SK-MEL-5 (cell line): ENCODE measurements around the gene COL4A2. TPM values are rescaled to one million over a fixed set of nuclear protein-coding genes. Genes with fewer than 3 reads are reported as not detected.

Source experiments
- DNase-seq: peaks from one replicate; pipeline ENCODE4 v3.0.0-alpha.2; 2016; ENCODE audit warnings: low read depth, low spot score
- in situ Hi-C: cut with HindIII; loops from 2 replicates; pipeline ENCODE4 v1.10.0; 2016; ENCODE audit warnings: low sequenced_read_pairs, high pct_unique_total_duplicates, low pct_unique_long_range_greater_than_20kb
- total RNA-seq: library from RNA; depleted of rRNA; stranded (reverse); fragments of >200 nt; shearing (Covaris generic); gene quantifications from 2 replicates; pipeline ENCODE4 v1.2.3, GENCODE V29; 2014

The COL4A2 gene
- total RNA-seq, 1 experiment from 2014 or later = 23.4 TPM

- in situ Hi-C loops = no loop called here
- no peak for DNase-seq
Measured at GRCh38 chr13:110503037-110503901, 196.2 kb downstream of the COL4A2 start.

- in situ Hi-C loops = no loop called here
- no peak for DNase-seq
Measured at GRCh38 chr13:110503979-110504499, 197.0 kb downstream of the COL4A2 start.

DNA sequence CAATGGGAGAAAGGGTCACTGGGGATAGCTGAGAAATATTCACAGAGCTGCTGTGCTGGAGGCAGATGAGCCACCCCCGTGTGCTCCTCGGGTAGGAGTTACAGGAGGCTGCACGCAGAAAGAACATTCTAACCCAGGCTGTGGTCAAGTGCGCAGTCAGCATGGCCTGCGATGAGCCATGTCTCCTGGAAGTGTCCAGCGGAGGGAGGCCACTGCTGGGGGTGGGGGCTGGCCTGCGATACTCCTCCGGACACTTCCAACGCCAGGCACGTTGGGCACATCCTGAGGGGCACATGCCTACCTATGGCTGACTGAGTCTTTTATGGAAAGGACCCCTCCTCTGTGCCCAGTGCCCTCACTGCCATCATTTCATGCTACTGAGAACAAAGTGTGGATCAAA is 198.5 kb downstream of the COL4A2 start:
- in situ Hi-C loops = no loop called here
- DNase-seq = no peak

GRCh38 chr13:110506396-110506795 is 199.3 kb downstream of the COL4A2 start:
- no peak for DNase-seq
- in situ Hi-C loops = no loop called here

DNA sequence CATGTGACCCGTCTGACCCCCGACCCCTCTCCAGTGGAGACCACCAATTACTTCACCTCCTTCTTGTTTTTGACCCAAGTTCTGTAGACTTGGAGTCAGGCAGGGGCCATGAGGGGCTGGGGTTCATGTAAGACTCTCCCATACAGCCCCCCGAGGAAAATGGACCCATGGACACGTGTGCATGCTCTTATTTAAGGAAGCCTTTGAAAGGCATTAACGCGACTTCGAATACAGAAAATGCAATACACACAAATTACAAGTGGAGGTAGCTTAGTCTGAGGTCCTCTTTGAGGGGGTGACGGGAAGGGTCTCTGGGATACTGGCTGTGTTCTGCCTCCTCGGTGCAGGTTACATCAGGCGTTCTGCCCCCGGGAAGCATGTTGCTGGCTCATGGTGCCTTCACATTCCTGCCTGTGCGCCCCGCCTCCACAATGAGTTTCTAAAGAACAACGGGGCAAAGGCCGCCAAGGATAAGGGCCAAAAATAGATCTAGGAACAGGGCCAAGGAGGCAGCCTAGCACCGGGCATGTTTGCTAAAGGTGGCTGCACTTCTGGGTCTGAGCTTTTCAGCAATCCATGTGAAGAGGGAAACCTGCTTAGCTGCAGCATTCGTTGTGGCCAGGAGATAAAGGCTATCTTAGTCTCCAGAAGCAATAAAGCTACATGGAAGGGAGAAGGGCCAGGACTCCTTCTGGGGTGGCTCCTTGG is 199.9 kb downstream of the COL4A2 start:
- no peak for DNase-seq
- in situ Hi-C loops = no loop called here

DNA sequence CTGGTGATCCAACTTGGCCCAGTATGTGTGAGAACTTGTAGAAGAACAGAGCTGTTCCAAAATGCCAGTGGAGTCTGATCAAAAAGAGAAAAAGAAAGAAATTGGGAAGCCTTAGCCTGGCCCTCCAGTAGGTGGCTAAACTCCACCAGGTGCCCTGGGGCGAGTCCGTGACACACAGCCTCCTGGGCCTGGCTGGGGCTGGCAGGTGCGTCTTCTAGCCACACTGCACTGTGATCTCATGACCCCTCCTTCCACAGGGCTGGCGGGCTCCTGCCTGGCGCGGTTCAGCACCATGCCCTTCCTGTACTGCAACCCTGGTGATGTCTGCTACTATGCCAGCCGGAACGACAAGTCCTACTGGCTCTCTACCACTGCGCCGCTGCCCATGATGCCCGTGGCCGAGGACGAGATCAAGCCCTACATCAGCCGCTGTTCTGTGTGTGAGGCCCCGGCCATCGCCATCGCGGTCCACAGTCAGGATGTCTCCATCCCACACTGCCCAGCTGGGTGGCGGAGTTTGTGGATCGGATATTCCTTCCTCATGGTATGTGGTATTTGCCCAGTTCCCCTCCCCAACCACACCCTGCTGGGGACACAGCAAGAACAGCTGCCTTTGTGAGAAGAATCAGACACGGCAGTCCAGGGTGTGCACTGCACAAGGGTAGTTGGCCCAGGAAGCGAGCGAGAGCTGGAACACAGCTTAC is 200.7 kb downstream of the COL4A2 start:
- DNase-seq = no peak
- in situ Hi-C loops = no loop called here

GRCh38 chr13:110509478-110509926 is 202.4 kb downstream of the COL4A2 start:
- peak; percentile 59 for DNase-seq
- in situ Hi-C loops = no loop called here

DNA sequence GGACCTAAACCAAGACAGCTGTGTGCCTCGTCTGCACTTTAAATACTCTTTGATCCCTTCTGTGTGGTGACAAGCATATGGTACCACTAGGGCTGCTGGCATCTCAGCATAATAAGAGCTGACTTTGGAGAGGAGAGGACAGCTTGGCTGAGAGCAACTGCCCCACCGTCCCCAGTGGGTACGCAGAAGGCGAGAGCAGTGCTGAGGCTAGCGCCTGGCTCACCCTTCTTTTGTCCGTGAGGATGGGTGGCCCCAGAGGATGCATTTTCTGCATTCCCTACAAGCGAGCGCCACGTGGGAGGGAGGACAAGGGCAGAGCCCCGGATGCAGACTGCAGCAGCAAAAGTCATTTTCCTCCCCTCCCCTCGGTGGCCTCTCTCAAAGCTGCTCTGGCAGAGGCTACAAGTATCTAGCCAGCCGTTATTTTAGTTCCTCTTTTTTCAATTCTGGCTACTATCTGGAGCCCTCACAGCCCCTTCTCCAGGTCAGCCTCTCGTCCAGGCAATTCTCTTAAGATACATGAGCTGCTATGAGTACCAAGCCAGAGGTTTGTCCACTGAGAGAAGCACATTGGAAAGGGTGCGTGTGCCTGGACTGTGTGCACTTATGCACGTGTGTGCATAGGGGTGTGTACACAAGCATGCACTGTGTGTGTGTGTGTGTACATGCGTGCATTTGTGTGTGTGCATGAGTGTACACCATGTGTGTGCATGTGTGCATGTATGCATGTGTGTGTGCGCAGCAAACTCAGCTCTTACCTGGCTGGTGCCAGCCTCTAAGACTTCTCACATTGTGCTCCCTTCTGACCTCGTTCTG is 203.1 kb downstream of the COL4A2 start:
- no peak for DNase-seq
- in situ Hi-C loops = no loop called here

DNA sequence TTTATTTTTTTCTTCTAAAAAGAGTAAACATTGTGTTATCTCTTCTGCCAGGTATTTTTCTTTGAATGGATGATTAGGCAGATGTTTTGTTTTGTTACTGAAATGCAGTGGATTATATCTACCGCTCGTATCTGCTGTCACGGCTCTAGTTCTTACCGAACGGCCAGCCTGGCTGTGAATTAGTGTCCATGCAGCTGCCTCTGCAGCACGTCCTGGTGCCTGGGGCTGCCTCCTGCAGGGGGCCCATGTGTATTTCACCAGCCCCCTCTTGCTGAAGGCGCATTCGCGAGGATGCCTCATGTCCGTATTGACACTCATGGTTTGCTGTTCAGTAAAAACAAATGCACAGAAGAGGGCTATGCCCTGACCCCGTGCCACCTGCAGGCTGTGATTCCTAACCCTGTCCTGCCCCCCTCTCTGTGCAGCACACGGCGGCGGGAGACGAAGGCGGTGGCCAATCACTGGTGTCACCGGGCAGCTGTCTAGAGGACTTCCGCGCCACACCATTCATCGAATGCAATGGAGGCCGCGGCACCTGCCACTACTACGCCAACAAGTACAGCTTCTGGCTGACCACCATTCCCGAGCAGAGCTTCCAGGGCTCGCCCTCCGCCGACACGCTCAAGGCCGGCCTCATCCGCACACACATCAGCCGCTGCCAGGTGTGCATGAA is 204.6 kb downstream of the COL4A2 start:
- in situ Hi-C loops = no loop called here
- DNase-seq = no peak

DNA sequence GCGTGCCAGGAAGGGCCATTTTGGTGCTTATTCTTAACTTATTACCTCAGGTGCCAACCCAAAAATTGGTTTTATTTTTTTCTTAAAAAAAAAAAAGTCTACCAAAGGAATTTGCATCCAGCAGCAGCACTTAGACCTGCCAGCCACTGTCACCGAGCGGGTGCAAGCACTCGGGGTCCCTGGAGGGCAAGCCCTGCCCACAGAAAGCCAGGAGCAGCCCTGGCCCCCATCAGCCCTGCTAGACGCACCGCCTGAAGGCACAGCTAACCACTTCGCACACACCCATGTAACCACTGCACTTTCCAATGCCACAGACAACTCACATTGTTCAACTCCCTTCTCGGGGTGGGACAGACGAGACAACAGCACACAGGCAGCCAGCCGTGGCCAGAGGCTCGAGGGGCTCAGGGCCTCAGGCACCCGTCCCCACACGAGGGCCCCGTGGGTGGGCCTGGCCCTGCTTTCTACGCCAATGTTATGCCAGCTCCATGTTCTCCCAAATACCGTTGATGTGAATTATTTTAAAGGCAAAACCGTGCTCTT is 205.2 kb downstream of the COL4A2 start:
- DNase-seq = no peak
- in situ Hi-C loops = no loop called here

GRCh38 chr13:110516500-110516899 is 209.4 kb downstream of the COL4A2 start:
- no peak for DNase-seq
- in situ Hi-C loops = no loop called here

DNA sequence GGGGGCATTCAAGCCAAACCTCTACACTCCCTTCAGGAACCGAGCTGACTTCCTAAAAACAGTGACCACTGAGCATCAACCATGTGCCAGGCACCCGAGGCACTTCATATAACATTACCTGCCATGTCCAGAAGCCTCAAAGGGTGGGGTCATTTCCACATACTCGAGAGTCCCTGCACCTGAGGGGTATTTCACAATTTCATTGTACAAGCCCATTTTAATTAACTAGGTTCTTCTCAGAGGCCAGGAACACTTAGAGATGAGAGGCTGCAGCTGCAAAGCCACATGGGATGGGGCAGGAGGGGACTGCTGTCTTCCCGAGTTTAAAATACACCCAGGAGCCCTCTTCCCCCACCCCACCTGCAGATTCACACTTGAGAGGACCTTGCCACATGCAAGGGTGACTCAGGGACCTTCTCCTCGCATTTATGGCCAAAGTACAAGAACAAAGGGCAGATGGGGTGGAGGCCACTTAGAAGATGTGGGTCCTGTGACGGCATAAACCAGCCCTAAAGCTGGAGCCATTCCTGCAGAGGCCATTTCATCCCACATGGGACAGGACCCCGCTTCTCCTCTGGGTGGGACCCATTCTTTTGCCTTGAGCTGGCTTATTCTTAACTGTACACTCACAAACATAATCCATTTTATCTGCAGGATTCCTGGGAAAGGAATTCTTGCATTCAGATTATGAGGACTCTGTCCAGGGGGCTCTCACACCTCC is 210.6 kb downstream of the COL4A2 start:
- in situ Hi-C loops = no loop called here
- no peak for DNase-seq

DNA sequence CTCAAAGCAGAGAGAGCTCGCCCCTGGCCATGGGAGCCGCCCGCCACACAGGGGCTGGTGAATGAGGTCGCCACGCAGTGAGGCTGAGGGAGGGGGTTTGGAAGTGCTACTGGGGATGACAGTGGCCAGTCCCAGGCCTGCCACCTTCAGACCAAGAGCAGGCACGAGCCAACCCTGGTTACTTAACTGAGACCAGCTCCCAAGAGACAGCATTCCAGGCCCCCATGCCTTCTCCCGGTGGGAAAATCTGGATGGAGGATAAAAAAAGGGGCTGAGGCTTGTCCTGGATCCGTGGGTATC is 211.1 kb downstream of the COL4A2 start:
- in situ Hi-C loops = no loop called here
- no peak for DNase-seq

GRCh38 chr13:110518571-110518970 is 211.5 kb downstream of the COL4A2 start:
- in situ Hi-C loops = no loop called here
- DNase-seq = peak; percentile 26

DNA sequence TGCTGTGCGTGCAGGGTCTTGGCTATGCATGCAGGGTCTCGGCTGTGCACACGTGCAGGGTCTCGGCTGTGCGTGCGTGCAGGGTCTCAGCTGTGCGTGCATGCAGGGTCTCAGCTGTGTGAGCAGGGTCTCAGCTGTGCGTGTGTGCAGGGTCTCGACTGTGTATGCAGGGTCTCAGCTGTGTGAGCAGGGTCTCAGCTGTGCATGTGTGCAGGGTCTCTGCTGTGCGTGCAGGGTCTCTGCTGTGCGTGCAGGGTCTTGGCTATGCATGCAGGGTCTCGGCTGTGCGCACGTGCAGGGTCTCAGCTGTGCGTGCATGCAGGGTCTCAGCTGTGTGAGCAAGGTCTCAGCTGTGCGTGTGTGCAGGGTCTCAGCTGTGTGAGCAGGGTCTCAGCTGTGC is 212.0 kb downstream of the COL4A2 start:
- in situ Hi-C loops = no loop called here
- no peak for DNase-seq

DNA sequence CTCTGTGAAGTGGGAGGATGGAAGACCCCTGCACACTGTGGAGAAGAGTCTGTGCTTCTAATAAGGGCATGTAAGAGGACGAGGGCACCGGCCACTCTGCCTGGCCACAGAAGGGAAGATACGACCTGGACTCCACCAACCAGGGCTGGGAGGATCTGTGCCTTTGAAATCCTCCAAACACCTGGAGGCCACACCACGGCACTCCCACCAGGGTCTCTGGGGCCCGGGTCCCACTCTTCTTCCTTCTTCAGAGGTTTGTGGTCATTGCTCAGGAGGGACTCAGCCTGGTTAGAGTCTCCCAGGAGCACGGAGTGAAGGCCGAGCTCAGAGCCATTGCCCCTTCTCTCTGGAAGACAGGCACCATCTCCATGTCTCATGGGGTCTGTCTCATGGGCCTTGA is 212.4 kb downstream of the COL4A2 start:
- DNase-seq = no peak
- in situ Hi-C loops = no loop called here
